ENCODE data around the gene RNU6-1. TPM values are rescaled to one million over a fixed set of nuclear protein-coding genes. Genes with fewer than 3 reads are reported as not detected.

Gene RNU6-1
- total and polyA plus RNA-seq, 7 donors, result not detected

DNA sequence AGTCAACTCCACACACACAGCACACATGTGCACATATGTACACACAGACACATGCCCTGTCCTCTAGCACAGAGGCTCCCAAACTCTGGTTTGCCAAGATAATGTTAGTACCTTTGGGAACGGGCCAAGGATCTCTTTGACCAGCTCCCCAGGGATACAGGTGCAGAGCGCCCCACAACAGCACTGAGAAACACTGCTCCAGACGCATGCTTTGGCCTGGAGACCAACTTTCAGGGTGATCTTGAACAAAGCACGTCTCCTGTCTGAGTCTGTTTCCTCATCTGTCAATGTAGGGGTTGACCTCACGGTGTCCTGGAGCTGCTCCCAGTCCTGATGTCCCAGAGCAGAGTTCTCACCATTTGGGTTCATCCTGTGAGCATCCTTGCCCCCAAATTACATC lies 30.4 kb downstream of the RNU6-1 start:
- Histone ChIP-seq H3K27me3 (ENCODE audit: insufficient read depth in 3 of 3, low read length in 2 of 3) (no peaks in the 10 kb centered on the region), H3K36me3 (ENCODE audit: insufficient read depth in 1 of 2, low read depth in 1 of 2) (peaks cover 0 to 7% of the 10 kb centered on the region in 2 donors)
- DNase-seq, result no peak

DNA sequence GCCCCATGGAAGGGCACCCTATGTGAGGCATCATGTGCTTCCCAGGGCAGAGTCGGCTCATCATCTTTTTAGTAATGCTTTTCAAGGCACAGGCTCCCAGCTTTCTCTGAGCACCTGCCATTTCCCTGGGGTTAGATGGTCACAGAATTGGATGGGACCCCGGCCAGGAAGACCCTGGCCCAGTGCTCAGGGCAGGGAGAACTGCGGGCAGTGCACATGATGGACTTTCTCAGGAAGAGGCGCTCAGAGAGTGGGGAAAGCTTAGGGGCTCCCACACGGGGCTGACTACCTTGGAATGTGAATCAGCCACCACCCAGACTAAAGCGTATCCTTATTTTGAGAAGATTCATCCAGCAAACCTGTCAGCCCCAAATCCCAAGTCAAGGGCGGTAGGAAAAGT lies 31.0 kb downstream of the RNU6-1 start:
- TF ChIP-seq, protein P1, sequence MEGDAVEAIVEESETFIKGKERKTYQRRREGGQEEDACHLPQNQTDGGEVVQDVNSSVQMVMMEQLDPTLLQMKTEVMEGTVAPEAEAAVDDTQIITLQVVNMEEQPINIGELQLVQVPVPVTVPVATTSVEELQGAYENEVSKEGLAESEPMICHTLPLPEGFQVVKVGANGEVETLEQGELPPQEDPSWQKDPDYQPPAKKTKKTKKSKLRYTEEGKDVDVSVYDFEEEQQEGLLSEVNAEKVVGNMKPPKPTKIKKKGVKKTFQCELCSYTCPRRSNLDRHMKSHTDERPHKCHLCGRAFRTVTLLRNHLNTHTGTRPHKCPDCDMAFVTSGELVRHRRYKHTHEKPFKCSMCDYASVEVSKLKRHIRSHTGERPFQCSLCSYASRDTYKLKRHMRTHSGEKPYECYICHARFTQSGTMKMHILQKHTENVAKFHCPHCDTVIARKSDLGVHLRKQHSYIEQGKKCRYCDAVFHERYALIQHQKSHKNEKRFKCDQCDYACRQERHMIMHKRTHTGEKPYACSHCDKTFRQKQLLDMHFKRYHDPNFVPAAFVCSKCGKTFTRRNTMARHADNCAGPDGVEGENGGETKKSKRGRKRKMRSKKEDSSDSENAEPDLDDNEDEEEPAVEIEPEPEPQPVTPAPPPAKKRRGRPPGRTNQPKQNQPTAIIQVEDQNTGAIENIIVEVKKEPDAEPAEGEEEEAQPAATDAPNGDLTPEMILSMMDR (IDR thresholded peaks at IDR 0.05), result no peak

More for the DNA sequence above, 30.4 kb downstream of the RNU6-1 start:
- TF ChIP-seq, protein P1 (IDR thresholded peaks at IDR 0.05), result no peak
- ATAC-seq, result no peak
- intact Hi-C loops (cut with DNase I), result no loop called here
- Histone ChIP-seq H3K27ac (no peak overlapping the region), H3K4me1 (no peaks in the 10 kb centered on the region), H3K4me3 (no peak overlapping the region), H3K9me3 (no peaks in the 10 kb centered on the region)
- 87 to 90% (median 90%) methylated on average over 5 of the region's 5 CpGs for WGBS, 3 donors

DNA sequence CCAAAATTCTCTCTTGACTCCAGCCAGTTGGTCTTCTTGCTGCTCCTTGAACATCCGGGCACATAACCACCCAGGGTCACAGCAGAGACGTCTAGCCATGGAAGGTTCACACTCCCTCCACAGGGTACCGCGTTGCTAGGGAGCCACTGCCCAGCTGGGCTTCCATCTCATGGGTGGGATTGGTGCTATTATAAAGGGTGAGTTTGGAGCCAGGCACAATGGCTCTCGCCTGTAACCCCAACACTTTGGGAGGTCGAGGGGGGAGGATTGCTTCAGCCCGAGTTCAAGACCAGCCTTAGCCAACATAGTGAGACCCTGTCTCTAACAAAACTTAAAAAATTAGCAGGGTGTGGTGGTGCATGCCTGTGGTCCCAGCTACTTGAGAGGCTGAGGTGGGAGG lies 32.0 kb downstream of the RNU6-1 start:
- DNase-seq (no peak), ATAC-seq (no peak)
- 94 to 98% (median 97%) methylated on average over 7 of the region's 7 CpGs for WGBS, 3 donors
- Histone ChIP-seq H3K9me3 (no peaks in the 10 kb centered on the region), H3K4me1 (no peaks in the 10 kb centered on the region), H3K27ac (no peak overlapping the region), H3K27me3 (ENCODE audit: insufficient read depth in 3 of 3, low read length in 2 of 3) (no peaks in the 10 kb centered on the region), H3K4me3 (no peak overlapping the region), H3K36me3 (ENCODE audit: insufficient read depth in 1 of 2, low read depth in 1 of 2) (peaks cover 0 to 7% of the 10 kb centered on the region in 2 donors)
- TF ChIP-seq, protein P1 (IDR thresholded peaks at IDR 0.05), result no peak
- intact Hi-C loops (cut with DNase I), result no loop called here

More for the DNA sequence above, 31.0 kb downstream of the RNU6-1 start:
- Histone ChIP-seq H3K4me1 (no peaks in the 10 kb centered on the region), H3K9me3 (no peaks in the 10 kb centered on the region), H3K27me3 (ENCODE audit: insufficient read depth in 3 of 3, low read length in 2 of 3) (no peaks in the 10 kb centered on the region), H3K4me3 (no peak overlapping the region), H3K36me3 (ENCODE audit: insufficient read depth in 1 of 2, low read depth in 1 of 2) (peaks cover 0 to 7% of the 10 kb centered on the region in 2 donors), H3K27ac (no peak overlapping the region)
- ATAC-seq (no peak), DNase-seq (no peak)
- intact Hi-C loops (cut with DNase I), result no loop called here
- 88 to 95% (median 91%) methylated on average over 7 of the region's 7 CpGs for WGBS, 3 donors

DNA sequence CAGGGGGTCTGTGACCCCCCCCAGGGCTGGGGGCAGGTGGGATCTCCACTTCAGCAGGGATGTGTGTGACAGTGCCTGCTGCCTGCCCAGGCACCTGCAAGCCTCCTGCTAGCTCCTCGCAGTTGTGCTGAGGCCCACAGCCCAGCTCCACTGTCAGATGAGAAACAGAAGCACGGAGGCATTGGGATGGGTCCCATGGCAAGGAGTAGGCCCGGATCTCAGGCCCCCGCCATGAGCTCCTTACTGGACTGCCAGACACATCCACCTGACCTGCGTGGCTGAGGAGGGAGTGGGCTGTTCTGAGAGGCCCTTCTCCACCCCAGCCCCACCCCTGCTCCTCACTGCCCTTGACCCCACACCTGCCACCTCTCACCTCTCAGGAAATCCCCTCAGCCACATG lies 32.7 kb downstream of the RNU6-1 start:
- DNase-seq (peak in 1 of 2 donors; percentile 43), ATAC-seq (no peak)
- no peaks in the 10 kb centered on the region for H3K27me3 ChIP-seq (ENCODE audit: insufficient read depth in 3 of 3, low read length in 2 of 3)
- no peak overlapping the region for H3K27ac ChIP-seq
- peaks cover 0 to 7% of the 10 kb centered on the region in 2 donors for H3K36me3 ChIP-seq (ENCODE audit: insufficient read depth in 1 of 2, low read depth in 1 of 2)
- 89 to 97% (median 96%) methylated on average over 4 to 5 of the region's 5 CpGs for WGBS, 3 donors
- no peaks in the 10 kb centered on the region for H3K9me3 ChIP-seq
- H3K4me3 ChIP-seq, result no peak overlapping the region
- TF ChIP-seq, protein P1 (IDR thresholded peaks at IDR 0.05), result no peak
- intact Hi-C loops (cut with DNase I), result no loop called here
- H3K4me1 ChIP-seq, result no peaks in the 10 kb centered on the region

DNA sequence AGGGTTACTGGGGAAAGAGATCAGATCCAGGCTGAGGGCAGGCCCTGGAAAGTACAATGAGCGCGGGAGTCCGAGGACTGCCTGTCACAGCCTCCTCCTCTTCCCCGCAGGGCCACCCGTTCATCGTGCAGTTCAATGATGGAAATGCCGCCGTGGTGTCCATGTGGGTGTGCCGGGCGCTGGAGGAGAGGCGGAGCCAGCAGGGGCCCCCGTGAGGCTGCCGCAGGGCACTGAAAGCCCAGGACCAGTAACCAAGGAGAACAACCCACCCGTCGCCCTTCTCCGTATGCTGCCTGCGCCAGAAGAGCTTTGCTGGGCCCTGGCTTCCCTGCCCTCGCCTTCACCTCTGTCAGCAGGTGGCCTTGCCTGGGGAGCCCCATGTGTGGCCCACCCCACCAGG lies 33.3 kb downstream of the RNU6-1 start:
- intact Hi-C loops (cut with DNase I), result no loop called here
- no peak overlapping the region for H3K4me3 ChIP-seq

More for the DNA sequence above, 33.3 kb downstream of the RNU6-1 start:
- DNase-seq (no peak), ATAC-seq (no peak)
- peaks cover 0 to 7% of the 10 kb centered on the region in 2 donors for H3K36me3 ChIP-seq (ENCODE audit: insufficient read depth in 1 of 2, low read depth in 1 of 2)
- H3K9me3 ChIP-seq, result no peaks in the 10 kb centered on the region
- no peaks in the 10 kb centered on the region for H3K4me1 ChIP-seq
- no peak overlapping the region for H3K27ac ChIP-seq
- 93 to 95% (median 94%) methylated on average over 18 of the region's 18 CpGs for WGBS, 3 donors
- TF ChIP-seq, protein P1 (IDR thresholded peaks at IDR 0.05), result no peak
- no peaks in the 10 kb centered on the region for H3K27me3 ChIP-seq (ENCODE audit: insufficient read depth in 3 of 3, low read length in 2 of 3)
